ENCODE measurements around the gene CDKN2B-AS1. TPM values are rescaled to one million over a fixed set of nuclear protein-coding genes. Genes with fewer than 3 reads are reported as not detected.

The CDKN2B-AS1 gene
- total RNA-seq, 1 donor from 2014 or later, result 0.36 TPM

DNA sequence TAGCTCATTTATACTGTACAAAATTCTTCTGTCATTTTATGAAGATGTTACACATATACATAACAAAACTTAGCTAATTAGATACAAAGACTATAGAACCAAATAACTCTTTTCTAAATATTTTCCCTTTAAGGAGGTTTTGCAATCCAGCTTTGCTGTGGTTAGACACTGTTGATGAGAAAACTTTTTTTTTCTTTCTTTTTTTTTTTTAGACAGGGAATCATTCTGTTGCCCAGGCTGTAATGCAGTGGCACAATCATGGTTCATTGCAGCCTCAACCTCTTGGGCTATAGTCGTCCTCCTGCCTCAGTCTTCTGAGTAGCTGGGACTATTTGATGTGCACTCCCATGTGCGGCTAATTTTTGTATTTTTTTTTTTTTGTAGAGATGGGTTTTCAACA is 53.0 kb downstream of the CDKN2B-AS1 start:
- Mint-ChIP-seq H3K9me3 (ENCODE audit: unreplicated experiment) (no peaks in the 10 kb centered on the region), H3K36me3 (ENCODE audit: low read depth, unreplicated experiment) (no peaks in the 10 kb centered on the region), H3K4me3 (ENCODE audit: unreplicated experiment) (no peak overlapping the region), H3K4me1 (ENCODE audit: unreplicated experiment) (peaks cover 12% of the 10 kb centered on the region), H3K27me3 (ENCODE audit: unreplicated experiment) (peaks cover 4% of the 10 kb centered on the region), H3K27ac (ENCODE audit: unreplicated experiment) (no peak overlapping the region)
- DNase-seq (ENCODE audit: low spot score), result no peak
- TF ChIP-seq CTCF (IDR thresholded peaks at IDR 0.05; ENCODE audit: unreplicated experiment), result no peak

- no peak overlapping the region for H3K4me3 Mint-ChIP-seq (ENCODE audit: unreplicated experiment)
- DNase-seq (ENCODE audit: low spot score), result no peak
- H3K36me3 Mint-ChIP-seq (ENCODE audit: low read depth, unreplicated experiment), result no peaks in the 10 kb centered on the region
- no peak for TF ChIP-seq CTCF (IDR thresholded peaks at IDR 0.05; ENCODE audit: unreplicated experiment)
- H3K27ac Mint-ChIP-seq (ENCODE audit: unreplicated experiment), result no peak overlapping the region
- no peaks in the 10 kb centered on the region for H3K9me3 Mint-ChIP-seq (ENCODE audit: unreplicated experiment)
- peaks cover 12% of the 10 kb centered on the region for H3K4me1 Mint-ChIP-seq (ENCODE audit: unreplicated experiment)
- peaks cover 4% of the 10 kb centered on the region for H3K27me3 Mint-ChIP-seq (ENCODE audit: unreplicated experiment)
These were observed 54.8 kb downstream of the CDKN2B-AS1 start for GRCh38 chr9:22049411-22049810.

DNA sequence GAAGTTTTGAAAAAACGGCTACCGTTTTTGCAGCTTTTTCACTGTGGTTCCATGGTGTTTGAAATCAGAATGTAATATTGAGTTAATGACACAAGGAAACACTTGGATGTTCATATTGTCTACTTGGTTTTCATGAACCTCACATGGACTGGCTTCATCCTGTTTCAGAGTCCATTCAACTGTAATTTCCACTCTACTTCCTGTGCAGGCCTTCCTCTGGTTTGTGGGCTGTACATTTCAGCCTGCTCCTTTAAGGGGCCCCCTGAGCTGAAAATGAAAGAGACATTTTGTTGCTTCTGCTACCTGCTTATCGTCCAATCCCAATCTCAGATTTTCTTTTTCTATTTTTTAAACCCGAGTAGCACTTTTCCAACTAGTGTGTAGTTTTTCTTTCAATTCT is 56.3 kb downstream of the CDKN2B-AS1 start:
- Mint-ChIP-seq H3K36me3 (ENCODE audit: low read depth, unreplicated experiment) (no peaks in the 10 kb centered on the region), H3K9me3 (ENCODE audit: unreplicated experiment) (no peaks in the 10 kb centered on the region), H3K4me1 (ENCODE audit: unreplicated experiment) (peaks cover 12% of the 10 kb centered on the region), H3K4me3 (ENCODE audit: unreplicated experiment) (no peak overlapping the region), H3K27me3 (ENCODE audit: unreplicated experiment) (peaks cover 4% of the 10 kb centered on the region), H3K27ac (ENCODE audit: unreplicated experiment) (no peak overlapping the region)
- no peak for DNase-seq (ENCODE audit: low spot score)
- TF ChIP-seq CTCF (IDR thresholded peaks at IDR 0.05; ENCODE audit: unreplicated experiment), result no peak

DNA sequence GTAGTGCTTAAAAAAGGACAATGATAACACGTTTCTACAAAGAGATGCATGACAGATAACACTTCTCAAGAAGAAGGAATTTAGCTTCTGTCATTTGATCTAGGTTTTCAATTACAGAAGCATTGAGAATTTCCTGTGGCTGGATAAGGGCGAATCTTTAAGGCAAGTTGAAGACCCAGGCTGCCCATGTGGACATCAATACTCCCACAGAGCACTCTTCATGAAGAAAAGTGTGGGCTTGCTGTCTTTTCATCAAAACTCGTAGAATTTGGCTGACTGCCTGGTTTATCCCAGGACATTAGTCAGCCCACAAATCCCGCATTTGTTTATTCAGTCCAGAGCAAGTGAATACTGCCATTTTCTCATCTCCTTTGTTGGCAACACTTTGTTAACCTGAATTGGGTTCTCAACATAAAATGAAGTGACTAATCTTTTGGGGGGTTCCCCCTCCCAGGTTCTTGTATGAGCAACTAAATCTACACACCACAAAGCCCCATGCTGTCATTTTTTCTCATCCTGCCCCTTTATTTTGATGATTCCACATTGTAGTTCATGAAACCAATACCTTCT is 57.9 kb downstream of the CDKN2B-AS1 start:
- Mint-ChIP-seq H3K4me3 (ENCODE audit: unreplicated experiment) (no peak overlapping the region), H3K4me1 (ENCODE audit: unreplicated experiment) (peaks cover 12% of the 10 kb centered on the region), H3K36me3 (ENCODE audit: low read depth, unreplicated experiment) (no peaks in the 10 kb centered on the region), H3K27me3 (ENCODE audit: unreplicated experiment) (peaks cover 4% of the 10 kb centered on the region), H3K27ac (ENCODE audit: unreplicated experiment) (no peak overlapping the region), H3K9me3 (ENCODE audit: unreplicated experiment) (no peaks in the 10 kb centered on the region)
- no peak for DNase-seq (ENCODE audit: low spot score)
- TF ChIP-seq CTCF (IDR thresholded peaks at IDR 0.05; ENCODE audit: unreplicated experiment), result no peak

GRCh38 chr9:22053178-22053577 is 58.6 kb downstream of the CDKN2B-AS1 start:
- Mint-ChIP-seq H3K36me3 (ENCODE audit: low read depth, unreplicated experiment) (no peaks in the 10 kb centered on the region), H3K9me3 (ENCODE audit: unreplicated experiment) (no peaks in the 10 kb centered on the region), H3K4me3 (ENCODE audit: unreplicated experiment) (no peak overlapping the region), H3K27ac (ENCODE audit: unreplicated experiment) (no peak overlapping the region), H3K4me1 (ENCODE audit: unreplicated experiment) (peaks cover 12% of the 10 kb centered on the region), H3K27me3 (ENCODE audit: unreplicated experiment) (peaks cover 2% of the 10 kb centered on the region)
- TF ChIP-seq CTCF (IDR thresholded peaks at IDR 0.05; ENCODE audit: unreplicated experiment), result no peak
- DNase-seq (ENCODE audit: low spot score), result no peak

Data from endothelial cell (in vitro differentiated cells).